Endothelial cell of umbilical vein (primary cell): ENCODE data around the gene SPSB3. TPM values are rescaled to one million over a fixed set of nuclear protein-coding genes. Genes with fewer than 3 reads are reported as not detected.

ENCODE experiments used
- BruUV-seq: library from RNA; stranded (reverse); fragments of 400-500 nt; replicated peaks from 2 replicates; lab custom pipeline; 2021; lab: Mats Ljungman, UMichigan
- CTCF ChIA-PET: fragments of 300-600, 350-600 bp; sonication (Branson Sonifier 250); formaldehyde crosslinking; loops from one replicate; lab custom pipeline; 2021; ENCODE audit warnings: antibody characterized with exemption, inconsistent platforms; lab: Charles Lee
- POLR2A ChIA-PET: fragments of 300-600, 350-600 bp; sonication (Branson Sonifier 250); formaldehyde crosslinking; loops from one replicate; lab custom pipeline; 2021; ENCODE audit warnings: antibody characterized with exemption, inconsistent platforms; lab: Charles Lee
- DNase-seq: peaks from one replicate; pipeline ENCODE4 v3.0.0-alpha.2; 2011; ENCODE audit warnings: low read depth, low spot score
- FAIRE-seq: peaks from 2 replicates; lab custom pipeline; 2011; peaks lifted over from hg19 to GRCh38; lab: Jason Lieb, UNC
- H2AFZ ChIP-seq: 2 replicates; pipeline ENCODE4 v1.6.0; 2012; ENCODE audit warnings: low read depth, low read length, control low read depth, inconsistent platforms
- H3K27ac ChIP-seq: 2 replicates; pipeline ENCODE4 v1.5.1; 2011; ENCODE audit warnings: low read depth, mild to moderate bottlenecking, control low read depth, low read length, moderate library complexity; ENCODE audit not compliant: insufficient read depth
- H3K27me3 ChIP-seq, 2 experiments: 2 replicates each; pipeline versions ENCODE4 v1.6.0 to v1.6.1; 2011; ENCODE audit warnings: low read length in 2 of 2, mixed read lengths in 1 of 2; ENCODE audit not compliant: control insufficient read depth in 2 of 2, insufficient read depth in 2 of 2
- H3K36me3 ChIP-seq, 2 experiments: 2 replicates in 1 of 2; 3 replicates in 1 of 2; pipeline ENCODE4 v1.5.1; 2011; ENCODE audit warnings: low read length in 2 of 2, mild to moderate bottlenecking in 1 of 2, moderate library complexity in 1 of 2; ENCODE audit not compliant: control insufficient read depth in 2 of 2, insufficient read depth in 2 of 2; ENCODE audit errors: extremely low read depth in 1 of 2
- H3K4me1 ChIP-seq: 3 replicates; pipeline ENCODE4 v1.5.1; 2011; ENCODE audit warnings: mild to moderate bottlenecking, low read length; ENCODE audit not compliant: control insufficient read depth, insufficient read depth; ENCODE audit errors: extremely low read depth
- H3K4me2 ChIP-seq: 2 replicates; pipeline ENCODE4 v1.6.1; 2011; ENCODE audit warnings: low read length, control low read depth, mixed read lengths; ENCODE audit not compliant: insufficient read depth
- H3K4me3 ChIP-seq, 3 experiments: fragments of 200-600 bp in 1 of 3; sonication (generic), shearing (Covaris generic) in 1 of 3; replicated peaks in 1 of 3; 2 replicates each; pipeline ENCODE4 v1.5.1; 2011 to 2016; ENCODE audit warnings: control low read depth in 3 of 3, low read length in 3 of 3, mild to moderate bottlenecking in 2 of 3, inconsistent platforms in 1 of 3, low read depth in 1 of 3, moderate library complexity in 1 of 3; ENCODE audit not compliant: insufficient read depth in 1 of 3
- H3K79me2 ChIP-seq: 2 replicates; pipeline ENCODE4 v1.6.0; 2012; ENCODE audit warnings: low read length, inconsistent platforms; ENCODE audit not compliant: control insufficient read depth, insufficient read depth
- H3K9ac ChIP-seq: replicated peaks from 2 replicates; pipeline ENCODE3; 2011; ENCODE audit warnings: low read length, control low read depth; ENCODE audit not compliant: insufficient read depth; ENCODE audit errors: extremely low read depth
- H3K9me1 ChIP-seq: replicated peaks from 3 replicates; pipeline ENCODE4 v1.6.0; 2011; ENCODE audit warnings: mild to moderate bottlenecking, low read length; ENCODE audit not compliant: control insufficient read depth, insufficient read depth; ENCODE audit errors: extremely low read depth
- H3K9me3 ChIP-seq: replicated peaks from 2 replicates; pipeline ENCODE4 v1.5.1; 2012; ENCODE audit warnings: low read length, inconsistent platforms; ENCODE audit not compliant: control insufficient read depth, insufficient read depth
- H4K20me1 ChIP-seq: replicated peaks from 2 replicates; pipeline ENCODE3; 2011; ENCODE audit warnings: mild to moderate bottlenecking, low read length; ENCODE audit not compliant: control insufficient read depth, insufficient read depth; ENCODE audit errors: extremely low read depth
- EZH2 ChIP-seq: IDR thresholded peaks from 2 replicates; pipeline ENCODE4 v1.6.1; 2012; ENCODE audit warnings: borderline replicate concordance, low read depth, mild to moderate bottlenecking, moderate library complexity, low read length, inconsistent platforms; ENCODE audit not compliant: severe bottlenecking
- FOS ChIP-seq: IDR thresholded peaks from 2 replicates; pipeline ENCODE4 v1.6.1; 2011; ENCODE audit warnings: mild to moderate bottlenecking, low read length, moderate library complexity, borderline replicate concordance; ENCODE audit not compliant: insufficient read depth
- GATA2 ChIP-seq: IDR thresholded peaks from 2 replicates; pipeline ENCODE4 v1.7.0; 2011; ENCODE audit warnings: low read depth, mild to moderate bottlenecking, moderate library complexity, mixed read lengths, low read length; ENCODE audit not compliant: insufficient read length, insufficient read depth
- JUN ChIP-seq: IDR thresholded peaks from 2 replicates; pipeline ENCODE4 v1.6.1; 2011; ENCODE audit warnings: borderline replicate concordance, low read depth; ENCODE audit not compliant: insufficient read length, insufficient read depth
- MYC ChIP-seq: IDR thresholded peaks from one replicate; pipeline ENCODE4 v1.6.1; 2011; ENCODE audit warnings: mild to moderate bottlenecking, low read depth, low read length
- POLR2A ChIP-seq: IDR thresholded peaks from 2 replicates; pipeline ENCODE4 v1.6.1; 2012; ENCODE audit warnings: low read depth, mild to moderate bottlenecking, control low read depth, low read length
- POLR2AphosphoS5 ChIP-seq: IDR thresholded peaks from 2 replicates; pipeline ENCODE4 v1.6.1; 2012; ENCODE audit warnings: low read depth, mild to moderate bottlenecking, control low read depth, low read length, moderate library complexity; ENCODE audit not compliant: insufficient read depth
- dilution Hi-C: fragments of 300-500 bp; cut with MboI; formaldehyde crosslinking; loops from one replicate; pipeline ENCODE4 v1.15.0; 2019; ENCODE audit warnings: low sequenced_read_pairs; ENCODE audit not compliant: extremely low pct_ligation_motif_present
- intact Hi-C: fragments of 100-400 bp; cut with micrococcal nuclease; formaldehyde crosslinking; loops from one replicate; pipeline ENCODE4 v1.10.0; 2022
- polyA plus RNA-seq, 4 experiments: library from polyadenylated mRNA; depleted of rRNA in 3 of 4; stranded (reverse) in 3 of 4; unstranded in 1 of 4; fragments of >200 nt; gene quantifications; 2 replicates each; pipeline versions ENCODE4 v1.2.1 to v1.2.3, GENCODE V29; 2011 to 2012; ENCODE audit warnings: missing spikeins in 1 of 4
- total RNA-seq: library from RNA; stranded (reverse); gene quantifications from 2 replicates; pipeline ENCODE4 v1.2.3, GENCODE V29; 2021
- TF ChIP-seq, protein P1 (sequence below), 2 donors: IDR thresholded peaks; 1 replicate in 1 of 2; 2 replicates in 1 of 2; pipeline ENCODE4 v1.5.1; 2011; ENCODE audit warnings: low read length in 2 of 2, mild to moderate bottlenecking in 2 of 2, moderate library complexity in 2 of 2, control low read depth in 1 of 2, inconsistent platforms in 1 of 2, low read depth in 1 of 2; ENCODE audit not compliant: insufficient read depth in 1 of 2; ENCODE audit errors: extremely low read depth in 1 of 2
- TF ChIP-seq, protein P2 (sequence below): IDR thresholded peaks from 2 replicates; pipeline ENCODE4 v1.6.1; 2011; ENCODE audit not compliant: insufficient read depth, insufficient read length

SPSB3 gene
- total and polyA plus RNA-seq, 2 donors (not counting 3 experiments of a cell fraction or from before 2014, with no cell fraction given), result 39.0 to 86.2 TPM

DNA sequence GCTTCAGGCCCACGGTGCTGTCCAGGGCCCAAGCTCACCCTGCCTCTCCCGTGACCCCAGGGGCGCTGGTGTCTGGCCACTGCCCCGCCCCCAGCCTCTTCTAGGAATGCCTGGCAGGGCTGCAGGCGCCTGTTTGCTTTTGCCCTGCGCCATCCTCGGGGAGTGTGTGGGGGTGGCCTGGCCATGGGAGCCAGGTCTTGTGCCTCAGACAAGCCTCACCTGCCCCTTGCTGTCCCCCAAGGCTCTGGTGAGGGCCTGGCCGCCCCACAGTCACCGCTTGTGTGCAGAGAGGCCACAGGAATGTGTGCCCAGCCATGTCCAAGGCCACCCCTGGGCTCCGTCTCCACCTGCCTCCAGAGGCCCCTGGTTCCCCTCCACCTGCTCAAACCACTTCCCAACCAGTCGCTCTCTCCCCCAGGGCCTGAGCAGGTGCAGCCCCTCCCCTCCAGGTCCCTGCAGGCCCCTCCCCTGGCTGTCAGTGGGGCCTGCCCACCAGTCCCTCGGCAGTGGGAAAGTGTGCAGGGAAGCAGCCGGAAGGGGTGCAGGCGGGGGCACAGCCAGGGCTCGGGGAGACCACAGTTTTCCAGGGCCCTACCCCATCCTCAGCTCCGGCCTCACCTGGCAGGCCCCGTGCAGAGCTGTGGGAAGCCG lies 12.0 kb upstream of the SPSB3 start:
- no peak for FAIRE-seq
- no TSS peak for BruUV-seq
- ChIA-PET POLR2A (no interaction called here), CTCF (no interaction called here)
- Histone ChIP-seq H2AFZ (no peak overlapping the region), H3K4me2 (no peak overlapping the region), H3K4me3 (no peak overlapping the region), H3K27me3 (no peaks in the 10 kb centered on the region), H3K9me3 (no peaks in the 10 kb centered on the region), H3K27ac (no peak overlapping the region), H3K9ac (no peak overlapping the region), H3K36me3 (no peaks in the 10 kb centered on the region), H3K79me2 (no peaks in the 10 kb centered on the region), H3K9me1 (no peaks in the 10 kb centered on the region), H3K4me1 (no peaks in the 10 kb centered on the region), H4K20me1 (no peaks in the 10 kb centered on the region)
- no peak for TF ChIP-seq EZH2
- TF ChIP-seq, protein P1, sequence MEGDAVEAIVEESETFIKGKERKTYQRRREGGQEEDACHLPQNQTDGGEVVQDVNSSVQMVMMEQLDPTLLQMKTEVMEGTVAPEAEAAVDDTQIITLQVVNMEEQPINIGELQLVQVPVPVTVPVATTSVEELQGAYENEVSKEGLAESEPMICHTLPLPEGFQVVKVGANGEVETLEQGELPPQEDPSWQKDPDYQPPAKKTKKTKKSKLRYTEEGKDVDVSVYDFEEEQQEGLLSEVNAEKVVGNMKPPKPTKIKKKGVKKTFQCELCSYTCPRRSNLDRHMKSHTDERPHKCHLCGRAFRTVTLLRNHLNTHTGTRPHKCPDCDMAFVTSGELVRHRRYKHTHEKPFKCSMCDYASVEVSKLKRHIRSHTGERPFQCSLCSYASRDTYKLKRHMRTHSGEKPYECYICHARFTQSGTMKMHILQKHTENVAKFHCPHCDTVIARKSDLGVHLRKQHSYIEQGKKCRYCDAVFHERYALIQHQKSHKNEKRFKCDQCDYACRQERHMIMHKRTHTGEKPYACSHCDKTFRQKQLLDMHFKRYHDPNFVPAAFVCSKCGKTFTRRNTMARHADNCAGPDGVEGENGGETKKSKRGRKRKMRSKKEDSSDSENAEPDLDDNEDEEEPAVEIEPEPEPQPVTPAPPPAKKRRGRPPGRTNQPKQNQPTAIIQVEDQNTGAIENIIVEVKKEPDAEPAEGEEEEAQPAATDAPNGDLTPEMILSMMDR (IDR thresholded peaks at IDR 0.05; ENCODE audit: extremely low read depth in 1 of 2, insufficient read depth in 1 of 2, low read depth in 1 of 2, low read length in 2 of 2), result no peak
- TF ChIP-seq POLR2A, result no peak
- no peak for TF ChIP-seq FOS
- TF ChIP-seq, protein P2, sequence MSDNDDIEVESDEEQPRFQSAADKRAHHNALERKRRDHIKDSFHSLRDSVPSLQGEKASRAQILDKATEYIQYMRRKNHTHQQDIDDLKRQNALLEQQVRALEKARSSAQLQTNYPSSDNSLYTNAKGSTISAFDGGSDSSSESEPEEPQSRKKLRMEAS, result no peak
- no peak for TF ChIP-seq MYC
- TF ChIP-seq POLR2AphosphoS5, result no peak
- no peak for TF ChIP-seq JUN
- TF ChIP-seq GATA2, result no peak
- dilution Hi-C loops (no loop called here), intact Hi-C loops (no loop called here)
- no peak for DNase-seq
